GM19023 (cell line): ENCODE data around the gene HDAC6.

ENCODE experiments used
- ATAC-seq: cut with Tn5 transposase; IDR thresholded peaks from one replicate; pipeline ENCODE4 v1.9.1; 2021; ENCODE audit warnings: mild to moderate bottlenecking, moderate library complexity; ENCODE audit not compliant: unreplicated experiment

The HDAC6 gene

GRCh38 chrX:48801280-48802088 is at the start of gene HDAC6:
Gene HDAC6, plus strand, starts transcription at chrX:48802067. Its CDS starts 626 bp downstream, at chrX:48802693.
- ATAC-seq = peak; percentile 87

DNA sequence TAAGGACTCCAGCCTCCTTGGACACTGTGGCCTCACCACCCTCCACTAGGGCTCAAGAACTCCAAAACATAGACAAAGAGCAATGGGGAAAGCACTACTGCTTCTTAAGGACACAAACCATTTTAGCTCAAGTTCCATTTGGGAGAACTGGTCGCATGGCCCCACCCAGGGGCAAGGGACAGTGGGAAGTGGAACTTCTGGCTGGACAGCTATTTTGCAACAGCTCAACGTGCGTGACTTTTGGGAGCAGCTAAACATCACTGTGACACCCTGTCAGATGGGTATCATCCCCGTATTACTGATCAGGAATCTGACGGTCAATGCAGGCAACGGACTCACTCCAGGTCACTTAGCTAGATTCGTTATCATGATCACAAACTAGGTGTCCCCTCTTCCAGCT is 49.4 kb upstream of the HDAC6 start:
- ATAC-seq = no peak

GRCh38 chrX:48753708-48754228 is 48.1 kb upstream of the HDAC6 start:
- ATAC-seq = no peak

GRCh38 chrX:48754238-48754637 is 47.6 kb upstream of the HDAC6 start:
- ATAC-seq = no peak

DNA sequence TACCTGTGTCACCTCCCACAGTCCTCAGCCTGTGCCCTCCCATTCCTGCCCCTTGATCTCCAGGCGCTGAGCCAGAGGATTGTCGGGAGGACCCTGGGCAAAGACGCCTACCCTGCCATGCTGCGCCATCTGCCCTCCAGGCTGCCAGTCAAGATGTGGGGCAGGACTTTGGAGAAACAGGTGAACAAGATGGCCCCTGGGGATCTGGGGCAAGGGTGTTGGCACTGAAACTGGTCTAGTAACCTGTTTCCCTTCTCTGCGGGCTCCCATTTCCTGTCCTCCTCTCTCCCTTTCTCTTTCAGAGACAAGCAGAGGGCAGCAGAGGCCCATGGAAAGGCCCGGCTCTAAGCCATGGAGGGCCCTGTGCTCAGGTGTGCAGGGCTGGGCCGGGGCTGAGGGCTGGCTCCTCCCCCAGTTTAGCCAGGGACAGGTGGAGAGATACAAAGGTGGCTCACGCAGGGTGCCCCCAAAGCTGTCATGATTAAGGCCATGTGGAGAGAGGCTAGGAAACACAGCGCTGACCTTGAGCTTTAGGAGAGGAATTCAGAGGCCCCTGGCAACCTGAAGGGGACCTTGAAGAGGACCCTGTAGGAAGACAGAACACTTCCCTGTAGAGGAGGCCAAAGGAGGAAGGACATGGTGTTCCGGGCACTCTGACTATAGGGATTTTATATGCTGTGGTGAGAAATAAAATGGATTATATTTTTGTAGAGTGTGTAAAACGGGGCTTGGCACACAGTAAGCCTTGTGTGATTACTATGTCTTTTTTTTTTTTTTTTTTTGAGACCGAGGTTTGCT is 40.0 kb upstream of the HDAC6 start, which contains the start of gene GLOD5:
Gene GLOD5 (plus strand): TSS at position 74 of the 798 bp plus-strand sequence. CDS start 44 bp downstream, at position 118.
- ATAC-seq = no peak

- ATAC-seq = no peak
Observed at GRCh38 chrX:48769230-48769629, 32.6 kb upstream of the HDAC6 start.

DNA sequence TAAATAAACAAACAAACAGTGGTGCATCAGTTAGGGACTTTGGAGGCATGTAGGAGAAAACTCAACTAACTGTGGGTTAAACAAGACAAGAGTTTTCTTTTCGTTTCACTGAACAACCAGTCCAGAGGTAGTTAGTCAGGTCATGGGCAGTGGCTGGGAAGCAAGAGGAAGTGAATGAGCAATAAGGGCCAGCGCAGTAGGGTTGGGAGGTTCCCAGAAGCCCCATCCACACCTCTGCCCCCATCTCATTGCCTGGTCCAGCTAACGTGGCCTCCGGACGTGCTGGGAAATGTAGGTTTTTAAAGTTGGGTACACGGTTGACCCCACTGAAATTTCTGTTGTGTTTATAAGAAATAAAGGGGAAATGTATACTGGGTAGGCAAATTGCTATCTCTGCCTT is 31.6 kb upstream of the HDAC6 start:
- no peak for ATAC-seq

DNA sequence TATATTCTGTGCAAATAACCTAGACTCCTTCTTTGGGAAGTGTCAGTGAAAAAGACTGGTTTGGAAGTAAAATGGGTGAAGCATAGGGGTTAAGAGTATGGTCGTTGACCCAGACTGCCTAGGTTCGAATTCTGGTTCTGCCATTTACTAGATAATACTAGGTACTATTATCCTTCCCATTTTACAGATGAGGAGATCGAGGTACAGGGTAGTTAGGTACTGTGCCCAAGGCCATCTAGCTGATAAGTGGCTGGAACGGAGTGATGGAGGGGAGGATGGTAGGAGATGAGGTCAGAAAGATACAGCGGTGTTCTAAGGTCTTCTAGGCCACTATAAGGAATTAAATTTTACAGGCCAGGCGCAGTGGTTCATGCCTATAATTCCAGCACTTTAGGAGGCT is 29.3 kb upstream of the HDAC6 start:
- no peak for ATAC-seq

DNA sequence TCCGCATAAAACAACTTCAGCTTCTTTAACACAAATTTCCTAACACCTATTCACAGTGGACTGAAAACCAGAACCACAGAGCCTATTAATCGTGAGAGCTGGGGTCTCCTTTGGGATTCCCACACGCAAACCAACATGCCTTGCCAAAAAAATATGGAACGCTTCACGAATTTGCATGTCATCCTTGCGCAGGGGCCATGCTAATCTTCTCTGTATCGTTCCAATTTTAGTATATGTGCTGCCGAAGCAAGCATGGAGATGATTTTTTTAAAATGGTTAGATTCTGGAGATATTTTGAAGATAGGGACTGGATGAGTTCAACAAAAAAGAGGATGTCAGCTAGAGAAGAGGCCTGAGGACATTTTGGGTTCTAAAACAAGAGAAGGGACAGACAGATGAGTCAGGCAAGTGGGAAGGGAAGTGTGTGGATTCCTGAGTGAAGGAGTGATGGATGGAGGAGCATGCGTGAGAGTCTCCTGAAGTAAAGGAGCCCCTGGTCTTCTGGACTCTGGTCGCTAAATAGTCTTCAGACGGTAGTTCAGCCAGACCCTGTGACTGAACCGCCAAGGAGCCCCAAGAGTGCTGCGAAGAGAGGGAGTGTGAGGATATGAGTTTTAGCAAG is 24.9 kb upstream of the HDAC6 start:
- ATAC-seq = no peak

- no peak for ATAC-seq
Observed at GRCh38 chrX:48779399-48779798, 22.5 kb upstream of the HDAC6 start.

GRCh38 chrX:48781705-48782104 is 20.2 kb upstream of the HDAC6 start:
- ATAC-seq = no peak

DNA sequence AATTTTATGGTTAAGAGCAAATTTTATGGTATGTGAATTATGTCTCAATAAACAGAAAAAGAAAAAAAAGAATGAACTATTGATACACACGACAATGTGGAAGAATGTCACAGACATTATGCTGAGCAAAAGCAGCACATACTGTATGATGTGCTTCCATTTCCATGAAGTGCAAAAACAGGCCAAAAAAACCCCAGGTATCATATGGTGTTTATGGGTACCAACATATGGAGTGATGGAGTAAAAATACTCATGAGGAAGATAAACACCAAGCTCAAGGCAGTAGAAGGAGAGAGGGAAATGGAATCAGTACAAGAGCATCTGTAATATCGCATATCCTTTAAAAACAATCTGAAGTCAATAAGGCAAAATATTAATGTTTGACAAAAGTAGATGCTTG is 19.7 kb upstream of the HDAC6 start:
- no peak for ATAC-seq

GRCh38 chrX:48782795-48783194 is 19.1 kb upstream of the HDAC6 start:
- no peak for ATAC-seq

GRCh38 chrX:48784726-48785125 is 17.1 kb upstream of the HDAC6 start:
- no peak for ATAC-seq

- ATAC-seq = no peak
Observed at GRCh38 chrX:48785186-48785539, 16.7 kb upstream of the HDAC6 start.

GRCh38 chrX:48785540-48786214 is 16.2 kb upstream of the HDAC6 start:
- ATAC-seq = no peak

- no peak for ATAC-seq
Observed at GRCh38 chrX:48786341-48786800, 15.5 kb upstream of the HDAC6 start, which contains the start of gene GATA1. Gene GATA1, plus strand, starts transcription at chrX:48786590. Its CDS starts 4,520 bp downstream, at chrX:48791110.

GRCh38 chrX:48786825-48787504 is 14.9 kb upstream of the HDAC6 start:
- no peak for ATAC-seq

DNA sequence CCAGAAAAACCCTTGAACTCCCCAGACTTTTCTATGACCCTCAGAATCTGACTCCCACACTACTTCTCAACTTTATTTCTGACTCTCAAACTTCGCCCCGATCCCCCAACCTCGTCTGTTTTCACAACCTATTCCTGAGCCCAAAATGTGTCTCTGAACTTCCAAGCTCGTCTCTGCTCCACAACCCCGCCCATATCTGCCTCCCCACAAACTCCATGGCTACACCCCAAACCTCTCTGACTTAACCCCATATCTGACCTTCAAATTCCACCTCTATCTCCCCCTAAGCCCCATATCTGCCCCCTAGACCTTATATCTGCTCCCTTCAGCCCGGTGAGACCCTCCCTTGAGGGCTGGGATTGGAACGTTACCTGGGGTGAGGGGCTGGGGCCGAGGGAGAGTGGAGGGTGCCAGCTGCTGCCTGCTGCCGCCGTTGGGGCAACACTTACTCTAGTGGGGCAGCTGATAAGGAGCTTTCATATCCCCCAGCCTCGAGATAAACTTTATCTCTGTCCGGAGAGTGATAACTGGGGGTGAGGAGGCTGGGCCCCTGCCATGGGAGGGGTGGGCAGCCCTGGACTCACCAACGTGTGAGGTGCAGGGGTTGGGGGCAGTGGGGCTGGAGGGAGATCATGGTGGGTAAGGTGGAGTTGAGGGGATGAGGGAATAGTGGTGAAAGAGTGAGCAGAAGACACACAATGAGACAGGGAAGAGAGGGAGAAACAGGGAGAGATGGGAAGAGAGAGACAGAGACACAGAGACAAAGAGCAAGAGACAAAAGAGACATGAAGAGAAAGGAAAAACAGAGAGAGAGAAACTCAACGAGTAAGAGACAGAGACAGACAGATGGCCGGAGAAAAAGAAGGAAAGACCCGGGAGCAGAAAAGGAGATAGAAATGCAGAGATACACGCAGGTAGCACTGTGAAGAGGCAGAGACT is 14.1 kb upstream of the HDAC6 start:
- ATAC-seq = no peak
